BJ (cell line): ENCODE data around the gene PMM1. TPM values are rescaled to one million over a fixed set of nuclear protein-coding genes. Genes with fewer than 3 reads are reported as not detected.

ENCODE experiments used
- CTCF ChIA-PET: fragments of 350-600 bp; formaldehyde crosslinking; extraction: SDS; loops from one replicate; lab custom pipeline; 2021; ENCODE audit warnings: antibody characterized with exemption, inconsistent platforms; lab: Yijun Ruan, JAX
- POLR2A ChIA-PET: fragments of 300-600 bp; sonication (Branson Sonifier 250); formaldehyde crosslinking; extraction: SDS; loops from one replicate; lab custom pipeline; 2021; ENCODE audit warnings: antibody characterized with exemption; lab: Charles Lee
- DNase-seq: peaks from one replicate; pipeline ENCODE4 v3.0.0-alpha.2; 2011; ENCODE audit warnings: low read depth
- H3K27me3 ChIP-seq: 2 replicates; pipeline ENCODE4 v1.6.0; 2011; ENCODE audit warnings: low read length; ENCODE audit not compliant: control insufficient read depth, insufficient read depth
- H3K36me3 ChIP-seq: 2 replicates; pipeline ENCODE4 v1.5.1; 2011; ENCODE audit warnings: low read length; ENCODE audit not compliant: control insufficient read depth, insufficient read depth
- H3K4me3 ChIP-seq: 2 replicates; pipeline ENCODE4 v1.5.1; 2011; ENCODE audit warnings: low read depth, mild to moderate bottlenecking, control low read depth, low read length
- polyA plus RNA-seq: library from polyadenylated mRNA; depleted of rRNA; stranded (reverse); fragments of >200 nt; gene quantifications from 2 replicates; pipeline ENCODE4 v1.2.3, GENCODE V29; 2011
- TF ChIP-seq, protein P1 (sequence below): IDR thresholded peaks from 2 replicates; pipeline ENCODE4 v1.5.1; 2011; ENCODE audit warnings: low read depth, mild to moderate bottlenecking, control low read depth, inconsistent platforms, low read length, moderate library complexity; ENCODE audit not compliant: insufficient read depth

PMM1 gene
- polyA plus RNA-seq, 1 experiment: 109 TPM

DNA sequence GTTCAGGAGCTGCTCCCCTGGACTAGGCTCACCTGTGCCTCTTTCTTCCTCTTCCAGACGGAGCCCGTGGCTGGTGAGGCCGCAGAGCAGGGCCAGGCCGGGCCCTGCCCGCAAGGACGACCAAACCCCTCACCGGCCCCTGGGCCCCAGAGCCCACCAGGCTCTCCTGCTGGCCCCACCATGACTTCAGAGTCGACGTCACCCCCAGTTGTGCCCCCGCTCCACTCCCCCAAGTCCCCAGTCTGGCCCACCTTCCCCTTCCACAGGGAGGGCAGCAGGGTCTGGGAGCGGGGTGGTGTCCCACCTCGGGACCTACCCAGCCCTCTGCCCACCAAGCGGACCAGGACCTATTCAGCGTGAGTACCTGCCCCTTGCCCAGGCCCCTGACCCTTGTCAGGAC lies 17.9 kb downstream of the PMM1 start:
- ChIA-PET CTCF (no interaction called here), POLR2A (interaction anchor here (1.1 kb wide), 1 partner anchor 17 kb away, joined by 3 read pairs; the partner anchor contains the start of gene PMM1)
- H3K4me3 ChIP-seq: no peak overlapping the region
- TF ChIP-seq, protein P1, sequence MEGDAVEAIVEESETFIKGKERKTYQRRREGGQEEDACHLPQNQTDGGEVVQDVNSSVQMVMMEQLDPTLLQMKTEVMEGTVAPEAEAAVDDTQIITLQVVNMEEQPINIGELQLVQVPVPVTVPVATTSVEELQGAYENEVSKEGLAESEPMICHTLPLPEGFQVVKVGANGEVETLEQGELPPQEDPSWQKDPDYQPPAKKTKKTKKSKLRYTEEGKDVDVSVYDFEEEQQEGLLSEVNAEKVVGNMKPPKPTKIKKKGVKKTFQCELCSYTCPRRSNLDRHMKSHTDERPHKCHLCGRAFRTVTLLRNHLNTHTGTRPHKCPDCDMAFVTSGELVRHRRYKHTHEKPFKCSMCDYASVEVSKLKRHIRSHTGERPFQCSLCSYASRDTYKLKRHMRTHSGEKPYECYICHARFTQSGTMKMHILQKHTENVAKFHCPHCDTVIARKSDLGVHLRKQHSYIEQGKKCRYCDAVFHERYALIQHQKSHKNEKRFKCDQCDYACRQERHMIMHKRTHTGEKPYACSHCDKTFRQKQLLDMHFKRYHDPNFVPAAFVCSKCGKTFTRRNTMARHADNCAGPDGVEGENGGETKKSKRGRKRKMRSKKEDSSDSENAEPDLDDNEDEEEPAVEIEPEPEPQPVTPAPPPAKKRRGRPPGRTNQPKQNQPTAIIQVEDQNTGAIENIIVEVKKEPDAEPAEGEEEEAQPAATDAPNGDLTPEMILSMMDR: no peak
- H3K27me3 ChIP-seq: no peaks in the 10 kb centered on the region
- H3K36me3 ChIP-seq: peaks cover 15% of the 10 kb centered on the region
- no peak for DNase-seq

DNA sequence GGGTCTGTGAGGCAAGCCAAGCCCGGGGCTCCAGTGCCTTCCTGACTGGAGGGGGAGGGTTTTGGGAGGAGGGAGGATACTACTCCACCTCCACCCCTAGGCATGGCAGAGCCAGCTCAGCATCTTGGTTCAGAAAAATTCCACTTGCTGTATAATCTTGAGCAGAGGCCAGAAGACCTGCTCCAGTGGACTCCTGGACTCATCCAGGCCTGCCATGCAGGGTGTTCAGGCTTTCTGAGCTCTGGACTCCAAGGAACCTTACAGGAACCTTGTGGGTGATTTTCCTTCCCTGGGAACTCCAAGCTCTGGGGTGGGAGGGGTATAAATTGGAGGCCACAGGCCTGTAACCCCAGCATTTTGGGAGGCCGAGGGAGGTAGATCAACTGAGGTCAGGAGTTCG lies 19.4 kb downstream of the PMM1 start:
- POLR2A ChIA-PET: interaction anchor here (0.5 kb wide), 1 partner anchor 656 kb away, joined by 5 read pairs; no protein-coding TSS in a partner anchor
- TF ChIP-seq, protein P1: no peak
- Histone ChIP-seq H3K36me3 (peaks cover 8% of the 10 kb centered on the region), H3K4me3 (no peak overlapping the region), H3K27me3 (no peaks in the 10 kb centered on the region)
- DNase-seq: no peak
- CTCF ChIA-PET: no interaction called here

DNA sequence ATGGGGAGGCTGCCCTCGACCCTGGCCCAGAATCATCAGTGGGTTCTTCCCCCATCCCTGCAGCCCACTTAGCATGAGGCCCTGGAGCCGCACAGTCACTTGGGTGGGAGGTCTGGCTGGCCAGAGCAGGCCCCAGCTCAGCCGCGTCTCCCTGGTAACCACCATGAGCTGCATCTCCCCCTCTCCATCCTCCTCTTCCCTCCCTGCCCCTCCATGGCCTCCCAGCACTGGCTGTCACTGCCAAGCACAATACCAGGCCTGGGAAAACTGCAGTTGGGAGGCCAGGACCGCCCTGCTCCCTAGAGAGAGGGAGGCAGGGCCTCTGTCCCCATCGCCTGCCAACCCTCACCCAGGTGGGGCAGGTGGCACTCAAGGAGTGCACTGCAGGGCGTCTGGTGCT lies 20.8 kb downstream of the PMM1 start:
- Histone ChIP-seq H3K36me3 (peaks cover 7% of the 10 kb centered on the region), H3K4me3 (no peak overlapping the region), H3K27me3 (no peaks in the 10 kb centered on the region)
- ChIA-PET CTCF (interaction anchor here (0.8 to 2.2 kb wide), 5 partner anchors 9 to 98 kb away, joined by 3 to 6 read pairs (median 3); partner anchors contain the start of gene PMM1), POLR2A (no interaction called here)
- TF ChIP-seq, protein P1: no peak
- DNase-seq: no peak

DNA sequence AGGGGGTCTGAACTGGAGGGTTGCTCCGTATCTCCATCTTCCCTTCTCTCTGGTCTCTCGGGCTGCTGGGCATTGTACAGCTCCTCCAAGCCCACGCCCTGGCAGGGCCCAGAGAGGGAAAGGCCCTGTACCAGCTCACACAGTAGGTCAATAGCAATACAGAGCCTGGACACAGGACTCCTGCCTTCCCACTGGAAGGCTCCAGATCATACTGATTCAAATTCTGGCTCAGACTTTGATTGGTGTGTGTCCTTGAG lies 22.2 kb downstream of the PMM1 start:
- CTCF ChIA-PET: interaction anchor here (0.9 to 1.9 kb wide), 2 partner anchors 10 to 22 kb away, joined by 4 to 5 read pairs; no protein-coding TSS in a partner anchor
- POLR2A ChIA-PET: no interaction called here

DNA sequence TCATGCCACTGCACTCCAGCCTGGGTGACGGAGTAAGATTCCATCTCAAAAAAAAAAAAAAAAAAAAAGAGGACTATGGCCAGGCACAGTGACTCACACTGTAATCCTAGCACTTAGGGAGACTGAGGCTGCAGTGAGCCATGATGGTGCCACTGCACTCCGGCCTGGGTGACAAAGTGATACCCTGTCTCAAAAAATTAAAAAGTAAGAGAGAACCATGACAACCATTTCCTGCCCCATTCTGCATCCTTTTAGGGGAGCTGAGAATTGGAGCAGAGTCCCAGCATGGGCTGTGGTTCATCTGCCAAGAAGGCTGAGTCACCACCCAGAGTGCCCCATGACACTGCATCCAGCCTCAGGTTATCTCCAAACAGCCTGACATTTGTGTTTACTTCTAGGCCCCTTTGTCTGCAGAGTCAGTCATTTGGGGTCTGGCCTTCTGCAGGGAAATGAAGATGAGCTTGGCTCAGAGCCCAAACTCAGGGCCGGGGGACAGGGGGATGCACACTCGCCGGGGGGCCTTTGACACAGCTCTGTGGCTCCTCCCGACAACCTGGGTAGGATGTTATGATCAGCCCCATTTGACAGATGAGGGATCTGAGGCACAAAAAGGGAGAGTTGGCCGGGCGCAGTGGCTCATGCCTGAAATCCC lies 24.1 kb downstream of the PMM1 start:
- CTCF ChIA-PET: interaction anchor here (0.6 to 1.9 kb wide), 5 partner anchors 8 to 22 kb away, joined by 3 to 4 read pairs (median 4); partner anchors contain the start of gene POLR3H
- DNase-seq: peak; percentile 55
- Histone ChIP-seq H3K27me3 (no peaks in the 10 kb centered on the region), H3K4me3 (no peak overlapping the region), H3K36me3 (no peaks in the 10 kb centered on the region)
- POLR2A ChIA-PET: no interaction called here
- TF ChIP-seq, protein P1: no peak

More for the DNA sequence above, 22.2 kb downstream of the PMM1 start:
- DNase-seq: no peak
- TF ChIP-seq, protein P1: no peak
- no peaks in the 10 kb centered on the region for H3K27me3 ChIP-seq
- no peak overlapping the region for H3K4me3 ChIP-seq
- peaks cover 3% of the 10 kb centered on the region for H3K36me3 ChIP-seq
